T1000 (cell line): ENCODE results near the gene SHROOM3.

Experiments
- DNase-seq: peaks from one replicate; lab custom pipeline; 2025; ENCODE audit warnings: mixed read lengths; lab: John Stamatoyannopoulos, UW

SHROOM3 gene

GRCh38 chr4:76624931-76625715 is 190.1 kb downstream of the SHROOM3 start:
- DNase-seq, result no peak

DNA sequence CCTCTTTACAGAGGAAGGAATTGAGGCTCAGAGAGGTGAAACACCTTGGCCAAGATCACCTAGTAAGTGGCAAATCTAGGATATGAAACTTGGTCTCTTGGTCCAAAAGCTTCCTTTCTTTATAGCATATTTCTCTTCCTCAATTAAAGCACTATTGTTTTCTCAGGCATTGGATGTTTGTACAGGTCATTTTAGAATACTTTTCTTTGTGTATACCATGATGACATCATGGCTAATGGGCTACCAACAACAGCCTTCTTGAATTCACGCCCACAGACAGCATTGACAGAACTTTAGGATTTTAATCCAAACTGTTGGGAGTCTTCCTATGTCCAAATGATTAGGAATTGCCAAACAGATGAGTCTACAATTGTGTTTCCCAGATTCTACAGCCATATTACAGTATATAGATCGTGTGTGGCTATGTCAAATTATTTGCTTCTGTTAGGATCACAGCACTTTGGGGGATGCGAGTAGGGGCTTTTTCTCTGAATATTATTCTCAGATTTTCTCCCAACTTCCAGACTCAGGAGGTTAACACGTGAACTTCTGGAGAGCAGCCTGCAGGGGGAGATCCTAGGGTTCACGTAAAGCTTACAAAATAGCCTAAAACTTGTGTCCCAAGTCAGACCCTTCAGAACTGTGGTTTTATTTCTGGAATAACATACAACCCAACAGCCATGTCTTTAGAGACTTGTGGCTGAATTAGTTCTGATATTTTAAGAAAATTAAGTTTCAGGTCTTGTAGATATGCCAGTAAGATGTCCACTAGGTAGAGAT is 191.8 kb downstream of the SHROOM3 start:
- DNase-seq, result no peak

DNA sequence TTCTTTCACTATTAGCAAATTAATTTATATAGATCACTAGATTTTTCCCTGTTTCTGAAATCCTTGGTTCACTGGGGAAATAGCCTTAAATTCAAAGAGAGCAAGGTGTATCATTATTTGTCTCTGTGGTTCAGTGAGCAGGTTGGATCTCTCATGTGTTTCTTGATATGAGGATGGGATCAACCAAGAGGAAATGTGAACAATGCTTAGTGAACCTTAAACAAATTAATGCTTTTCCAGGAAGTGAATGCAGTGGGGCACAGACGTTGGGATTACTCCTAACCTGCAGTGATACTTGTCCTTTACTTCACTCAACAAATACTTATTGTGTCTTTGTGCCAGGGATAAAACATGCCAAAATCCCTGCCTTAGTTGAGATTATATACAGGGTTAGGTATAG is 193.2 kb downstream of the SHROOM3 start:
- no peak for DNase-seq

GRCh38 chr4:76630741-76631140 is 195.7 kb downstream of the SHROOM3 start:
- no peak for DNase-seq

- no peak for DNase-seq
Observed at GRCh38 chr4:76634220-76634619, 199.2 kb downstream of the SHROOM3 start.

DNA sequence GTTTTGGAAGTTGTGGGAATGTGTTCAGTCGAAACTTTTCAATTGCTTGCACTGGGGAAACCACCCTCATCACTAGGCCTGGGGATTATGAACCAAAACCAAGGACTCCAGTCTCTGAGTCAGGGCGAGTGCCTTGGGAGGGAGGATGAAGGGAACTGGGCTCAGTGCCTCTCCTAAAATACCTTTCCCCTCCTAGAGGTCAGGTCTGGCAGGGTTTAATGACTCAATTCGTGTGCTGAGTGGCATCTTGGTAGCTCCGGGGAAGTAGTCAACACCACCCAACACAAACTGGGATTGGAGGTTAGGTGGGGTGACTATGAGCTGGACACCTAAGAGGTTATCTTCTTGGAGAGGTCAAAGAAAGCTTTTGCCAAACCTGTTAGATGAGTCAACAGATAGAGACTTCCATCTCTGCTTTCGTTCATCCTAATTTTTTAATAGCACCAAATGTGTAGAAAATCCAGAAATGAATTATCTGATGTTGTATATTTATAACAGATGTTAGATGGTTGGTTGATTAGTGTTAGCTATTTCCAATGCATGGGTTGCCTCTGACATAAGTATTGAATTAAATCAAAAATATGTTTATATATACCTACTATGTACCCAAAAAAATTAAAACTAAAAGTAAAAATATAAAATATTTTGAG is 202.8 kb downstream of the SHROOM3 start:
- DNase-seq, result no peak

- no peak for DNase-seq
Observed at GRCh38 chr4:76639288-76639687, 204.3 kb downstream of the SHROOM3 start.

- DNase-seq, result no peak
Observed at GRCh38 chr4:76640353-76640910, 205.4 kb downstream of the SHROOM3 start.

DNA sequence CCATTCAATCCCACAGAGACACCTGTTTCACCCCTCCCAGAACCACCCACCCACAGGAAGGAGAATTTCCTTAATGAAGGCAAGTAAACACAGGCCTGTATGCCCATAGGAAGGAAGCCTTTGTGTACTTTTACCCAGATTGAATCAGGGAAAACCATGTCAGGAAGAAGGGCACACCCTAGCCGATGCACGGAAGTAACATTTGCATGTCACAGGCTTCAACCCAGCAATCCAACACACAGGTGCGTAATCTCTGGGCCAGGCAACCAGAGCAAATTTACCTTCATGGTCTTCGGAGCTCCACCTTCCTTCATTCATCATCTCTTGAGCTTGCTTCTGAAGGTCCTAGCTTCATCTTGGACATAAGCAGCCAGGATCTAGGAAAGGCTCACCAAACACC is 206.3 kb downstream of the SHROOM3 start:
- DNase-seq, result no peak

DNA sequence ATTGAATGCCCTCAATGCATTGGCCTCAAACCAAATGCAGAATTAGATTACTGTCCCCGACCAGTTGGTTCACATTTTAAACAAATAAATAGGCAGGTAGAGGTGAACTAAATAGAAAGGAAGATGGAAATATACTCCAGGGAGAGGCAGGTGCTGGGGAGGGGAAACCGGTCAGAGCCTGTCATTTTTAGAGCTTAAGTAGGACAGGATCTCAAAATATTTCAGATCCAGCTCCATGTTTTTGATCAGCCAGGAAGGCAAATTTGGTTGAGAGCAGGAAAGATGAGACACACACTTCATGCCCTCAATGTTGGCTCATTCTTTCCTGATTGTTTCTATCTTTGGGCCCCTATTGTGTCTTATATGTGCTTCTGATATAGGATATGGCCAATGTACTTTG is 206.7 kb downstream of the SHROOM3 start:
- DNase-seq, result no peak

DNA sequence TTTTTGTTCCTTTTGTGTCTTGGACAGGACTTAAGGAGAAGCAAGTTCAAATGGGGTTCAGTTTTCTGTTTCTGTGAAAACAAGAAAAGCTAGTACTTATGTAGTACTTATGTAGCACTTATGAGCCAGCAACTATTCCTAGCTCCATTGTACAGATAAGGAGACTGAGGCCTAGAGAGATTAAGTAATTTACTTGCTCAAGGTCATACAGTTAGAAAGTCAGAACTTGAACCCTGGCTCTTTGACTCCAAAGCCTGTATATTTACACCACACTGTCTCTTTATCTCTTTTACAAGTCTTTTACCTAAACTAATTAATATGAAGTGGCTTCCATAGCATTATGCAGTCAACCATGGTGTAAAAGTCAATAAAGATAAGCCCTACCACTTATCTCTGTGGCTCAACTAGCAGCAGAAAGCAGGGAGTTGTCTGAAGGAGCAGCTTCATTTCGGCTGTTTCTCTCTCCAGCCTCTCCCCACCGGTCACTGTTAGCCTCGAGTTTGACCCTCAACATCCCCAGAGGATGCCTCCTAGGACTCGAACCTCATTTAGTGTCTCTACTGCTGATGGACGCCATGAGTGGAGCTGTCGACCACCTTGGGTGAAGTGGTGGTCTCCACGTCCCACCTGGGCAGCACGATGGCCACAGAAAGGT is 209.9 kb downstream of the SHROOM3 start:
- DNase-seq, result no peak

GRCh38 chr4:76649086-76649485 is 214.1 kb downstream of the SHROOM3 start:
- DNase-seq, result no peak

DNA sequence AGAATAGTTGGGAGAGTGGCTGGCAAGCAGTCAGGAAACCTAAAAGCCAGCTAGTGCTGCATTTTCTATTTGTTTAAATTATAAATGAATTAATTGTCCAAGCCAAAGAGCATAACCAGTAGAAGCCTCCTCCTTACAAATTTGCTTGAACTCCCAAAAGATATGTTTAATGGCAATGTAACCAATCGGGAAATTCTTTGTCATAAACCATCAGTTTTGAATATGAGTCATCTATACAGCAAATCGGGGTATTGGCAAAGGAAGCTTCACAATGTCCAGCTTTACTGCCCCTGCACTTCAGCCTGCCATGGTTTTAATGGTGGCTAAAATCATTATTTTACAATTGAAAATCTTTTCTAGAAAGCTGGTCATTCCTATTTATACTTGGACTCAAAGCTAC is 216.6 kb downstream of the SHROOM3 start:
- DNase-seq, result no peak

GRCh38 chr4:76652389-76652788 is 217.4 kb downstream of the SHROOM3 start:
- DNase-seq, result no peak

DNA sequence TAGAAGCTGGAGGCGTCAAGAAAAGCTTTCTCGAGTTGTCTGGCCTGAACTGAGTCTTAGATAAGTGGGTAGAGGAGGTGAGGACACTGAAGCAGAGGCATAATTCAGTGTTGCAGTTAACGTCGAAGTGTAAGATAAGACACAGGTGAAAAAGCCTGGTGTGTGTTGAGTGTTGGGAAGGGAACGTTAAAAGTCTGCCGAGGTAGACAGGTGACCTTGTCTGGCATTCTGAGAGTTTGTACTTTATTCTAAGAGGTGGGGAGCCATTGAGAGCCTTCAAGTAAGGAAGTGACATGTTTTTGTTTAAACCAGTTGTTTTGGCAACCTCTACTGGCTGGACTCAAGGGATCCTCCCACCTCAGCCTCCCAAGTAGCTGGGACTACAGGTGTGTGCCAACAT is 219.1 kb downstream of the SHROOM3 start:
- DNase-seq, result no peak

DNA sequence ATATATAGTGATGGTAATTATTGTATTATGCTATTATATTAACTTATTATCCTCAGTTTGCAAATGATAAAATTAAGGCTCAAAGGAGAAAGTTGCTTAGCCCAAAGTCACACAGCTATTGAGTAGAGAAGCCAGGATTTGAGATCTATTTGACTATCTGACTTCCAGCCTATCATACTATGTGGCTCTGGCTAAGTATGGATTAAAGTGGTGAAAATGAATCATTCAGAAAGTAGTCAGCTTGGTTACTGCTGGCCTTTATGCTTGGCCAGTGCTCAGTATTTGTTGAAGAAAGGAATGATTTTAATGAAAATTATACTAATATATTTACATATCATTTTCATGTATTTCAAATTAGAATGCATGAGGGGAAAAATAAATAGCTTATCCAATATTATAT is 219.8 kb downstream of the SHROOM3 start:
- no peak for DNase-seq

- DNase-seq, result no peak
Observed at GRCh38 chr4:76655566-76656479, 220.8 kb downstream of the SHROOM3 start.

GRCh38 chr4:76657443-76657842 is 222.4 kb downstream of the SHROOM3 start:
- DNase-seq, result no peak

GRCh38 chr4:76658231-76659102 is 223.4 kb downstream of the SHROOM3 start:
- no peak for DNase-seq

DNA sequence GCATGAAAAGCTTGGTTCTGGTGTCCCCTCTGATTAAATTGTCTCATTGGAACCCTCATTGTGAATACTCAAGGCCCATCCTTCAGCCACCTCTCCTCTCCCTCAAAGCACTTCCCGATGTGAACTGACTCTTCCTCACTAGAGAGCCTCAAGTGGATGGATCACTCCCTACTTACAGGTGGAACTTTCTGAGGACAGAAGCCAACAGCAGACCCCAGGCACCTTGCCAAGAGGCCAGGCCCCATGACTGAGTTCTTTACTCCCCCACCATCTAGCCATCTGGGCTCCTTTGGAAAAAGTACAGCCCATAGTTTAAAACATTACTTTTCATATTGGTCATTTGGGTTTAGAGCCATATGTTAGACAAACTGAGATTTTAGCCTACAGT is 224.1 kb downstream of the SHROOM3 start:
- no peak for DNase-seq
